K562 (cell line): ENCODE results near the gene STK32C. TPM values are rescaled to one million over a fixed set of nuclear protein-coding genes. Genes with fewer than 3 reads are reported as not detected.

Experiments used
- ADNP ChIP-seq: fragments of 200-800 bp; sonication (Bioruptor generic); IDR thresholded peaks from 2 replicates; pipeline ENCODE4 v1.6.1; 2016; ENCODE audit warnings: missing genetic modification characterization, missing compliant biosample characterization
- BMI1 ChIP-seq: fragments of 150-350 bp; IDR thresholded peaks from 2 replicates; pipeline ENCODE4 v1.6.1; 2014; ENCODE audit warnings: low read length
- CREB1 ChIP-seq, 2 experiments: sonication (generic) in 1 of 2; formaldehyde crosslinking in 1 of 2; IDR thresholded peaks; 2 replicates each; pipeline versions ENCODE4 v1.6.1 to v1.8.0; 2012 to 2022; ENCODE audit warnings: inconsistent platforms in 1 of 2, mild to moderate bottlenecking in 1 of 2, missing genetic modification reagents in 1 of 2, moderate library complexity in 1 of 2
- GABPA ChIP-seq: fragments of 200-800 bp; sonication (Bioruptor generic); conservative IDR thresholded peaks from 2 replicates; pipeline ENCODE4 v1.6.1; 2016; ENCODE audit warnings: low read depth, missing genetic modification characterization, missing compliant biosample characterization
- PRPF4 ChIP-seq: fragments of 200-400 bp; formaldehyde crosslinking; IDR thresholded peaks from one replicate; pipeline ENCODE4 v1.6.1; 2017; ENCODE audit warnings: low read length, low read depth, mild to moderate bottlenecking; ENCODE audit not compliant: insufficient read depth, poor library complexity, severe bottlenecking
- SIN3A ChIP-seq, 2 experiments: fragments of 150-350 bp in 1 of 2; IDR thresholded peaks; 2 replicates each; pipeline ENCODE4 v1.6.1; 2011 to 2016; ENCODE audit warnings: borderline replicate concordance in 2 of 2, low read depth in 2 of 2, low read length in 2 of 2, mild to moderate bottlenecking in 2 of 2, moderate library complexity in 2 of 2; ENCODE audit not compliant: control insufficient read depth in 1 of 2
- STAT5A ChIP-seq: IDR thresholded peaks from 2 replicates; pipeline ENCODE4 v1.6.1; 2012; ENCODE audit warnings: low read length, inconsistent platforms, borderline replicate concordance
- ZNF644 ChIP-seq: fragments of 200-800 bp; sonication (Bioruptor generic); IDR thresholded peaks from 2 replicates; pipeline ENCODE4 v1.6.1; 2016; ENCODE audit warnings: low read depth, missing genetic modification characterization, missing compliant biosample characterization
- polyA plus RNA-seq, 8 experiments: library from polyadenylated mRNA; depleted of rRNA in 4 of 8; stranded (reverse) in 5 of 8; unstranded in 3 of 8; fragments of >200 nt; fragmentation: Nextera tagmentation in 2 of 8; fragmentation: Illumina TruSeq in 1 of 8; extraction: Ambion mirVana in 2 of 8; extraction: Trizol in 1 of 8; gene quantifications; 2 replicates each; pipeline versions ENCODE4 v1.2.1 to v1.2.3, GENCODE V29; 2011 to 2014; ENCODE audit warnings: inconsistent platforms in 1 of 8, missing spikeins in 1 of 8
- total RNA-seq, 7 experiments: library from RNA; depleted of rRNA in 6 of 7; stranded (reverse); fragments of >200 nt in 6 of 7; fragmentation: Illumina TruSeq in 2 of 7; extraction: Trizol in 2 of 7; gene quantifications; 2 replicates each; pipeline versions ENCODE4 v1.2.1 to v1.2.3, GENCODE V29; 2011 to 2021; ENCODE audit warnings: low replicate concordance in 1 of 7
- TF ChIP-seq, protein P1 (sequence below), 2 experiments: IDR thresholded peaks in 1 of 2; conservative IDR thresholded peaks in 1 of 2; 2 replicates each; pipeline ENCODE4 v1.6.1; 2016; ENCODE audit warnings: low read depth in 2 of 2, mild to moderate bottlenecking in 1 of 2, missing compliant biosample characterization in 1 of 2, missing genetic modification characterization in 1 of 2, moderate library complexity in 1 of 2
- TF ChIP-seq, protein P2 (sequence below): fragments of 450-650 bp; IDR thresholded peaks from 2 replicates; pipeline ENCODE4 v1.6.1; 2016; ENCODE audit warnings: borderline replicate concordance
- TF ChIP-seq, protein P3 (sequence below): IDR thresholded peaks from 2 replicates; pipeline ENCODE4 v1.6.1; 2014; ENCODE audit warnings: antibody characterized with exemption
- TF ChIP-seq, protein P4 (sequence below): fragments of 450-650 bp; IDR thresholded peaks from 2 replicates; pipeline ENCODE4 v1.6.1; 2016; ENCODE audit warnings: mild to moderate bottlenecking

The STK32C gene
- total and polyA plus RNA-seq, 9 of the 15 experiments (the other 6 are each of a cell fraction or from before 2014, with no cell fraction given) = 1.5 to 20.9 (median 6.5) TPM

DNA sequence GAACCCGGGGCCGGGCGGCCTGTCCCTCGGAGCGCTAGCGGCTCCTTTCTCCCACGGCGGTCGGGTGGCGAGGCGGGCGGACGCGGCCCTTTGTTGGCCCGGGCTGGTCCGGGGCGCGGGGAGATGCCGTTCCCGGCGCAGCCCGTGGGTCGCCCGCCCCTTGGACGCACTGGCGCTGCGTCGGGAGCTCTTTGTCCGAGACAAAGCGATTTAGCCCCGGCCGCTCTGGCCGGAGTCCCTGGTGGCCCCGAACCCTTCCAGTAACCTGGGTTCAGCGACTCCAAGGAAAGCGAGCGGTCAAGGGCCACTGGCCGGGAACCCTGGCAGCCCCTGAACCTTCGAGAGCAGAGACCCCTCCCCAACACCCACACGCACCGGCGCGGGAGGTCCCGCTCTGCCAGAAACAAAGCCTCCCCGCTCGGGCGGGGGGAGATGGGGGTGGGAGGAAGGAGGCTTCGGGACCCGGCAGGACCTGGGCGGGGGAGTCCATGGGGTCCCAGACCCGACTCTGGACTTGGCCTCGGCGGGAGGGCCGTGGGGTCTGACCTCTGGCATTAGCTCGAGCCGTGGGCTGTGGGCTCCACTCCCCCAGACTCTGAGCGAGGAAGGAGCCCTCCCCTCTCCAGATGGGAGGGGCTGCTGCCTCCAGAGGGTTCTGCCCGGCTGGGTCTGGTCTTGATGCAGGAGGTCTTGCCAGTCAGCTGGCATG lies 120.2 kb downstream of the STK32C start (continued):
- TF ChIP-seq, protein P1, sequence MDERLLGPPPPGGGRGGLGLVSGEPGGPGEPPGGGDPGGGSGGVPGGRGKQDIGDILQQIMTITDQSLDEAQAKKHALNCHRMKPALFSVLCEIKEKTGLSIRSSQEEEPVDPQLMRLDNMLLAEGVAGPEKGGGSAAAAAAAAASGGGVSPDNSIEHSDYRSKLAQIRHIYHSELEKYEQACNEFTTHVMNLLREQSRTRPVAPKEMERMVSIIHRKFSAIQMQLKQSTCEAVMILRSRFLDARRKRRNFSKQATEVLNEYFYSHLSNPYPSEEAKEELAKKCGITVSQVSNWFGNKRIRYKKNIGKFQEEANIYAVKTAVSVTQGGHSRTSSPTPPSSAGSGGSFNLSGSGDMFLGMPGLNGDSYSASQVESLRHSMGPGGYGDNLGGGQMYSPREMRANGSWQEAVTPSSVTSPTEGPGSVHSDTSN (CRISPR knock-in tag; IDR thresholded peaks at IDR 0.05; ENCODE audit: low read depth) = no peak
- TF ChIP-seq, protein P1 (tag; conservative IDR thresholded peaks at IDR 0.05; ENCODE audit: low read depth) = no peak
- TF ChIP-seq STAT5A (no peak), GABPA (tag) (no peak), BMI1 (no peak), SIN3A (IDR thresholded peaks at IDR 0.05; ENCODE audit: borderline replicate concordance in 2 of 2, control insufficient read depth in 1 of 2, low read depth in 2 of 2, low read length in 2 of 2) (no peak), CREB1 (IDR thresholded peaks at IDR 0.05) (no peak), CREB1 (CRISPR knock-in tag; IDR thresholded peaks at IDR 0.05) (no peak), PRPF4 (no peak), ADNP (tag) (no peak), ZNF644 (tag) (no peak)
- TF ChIP-seq, protein P2, sequence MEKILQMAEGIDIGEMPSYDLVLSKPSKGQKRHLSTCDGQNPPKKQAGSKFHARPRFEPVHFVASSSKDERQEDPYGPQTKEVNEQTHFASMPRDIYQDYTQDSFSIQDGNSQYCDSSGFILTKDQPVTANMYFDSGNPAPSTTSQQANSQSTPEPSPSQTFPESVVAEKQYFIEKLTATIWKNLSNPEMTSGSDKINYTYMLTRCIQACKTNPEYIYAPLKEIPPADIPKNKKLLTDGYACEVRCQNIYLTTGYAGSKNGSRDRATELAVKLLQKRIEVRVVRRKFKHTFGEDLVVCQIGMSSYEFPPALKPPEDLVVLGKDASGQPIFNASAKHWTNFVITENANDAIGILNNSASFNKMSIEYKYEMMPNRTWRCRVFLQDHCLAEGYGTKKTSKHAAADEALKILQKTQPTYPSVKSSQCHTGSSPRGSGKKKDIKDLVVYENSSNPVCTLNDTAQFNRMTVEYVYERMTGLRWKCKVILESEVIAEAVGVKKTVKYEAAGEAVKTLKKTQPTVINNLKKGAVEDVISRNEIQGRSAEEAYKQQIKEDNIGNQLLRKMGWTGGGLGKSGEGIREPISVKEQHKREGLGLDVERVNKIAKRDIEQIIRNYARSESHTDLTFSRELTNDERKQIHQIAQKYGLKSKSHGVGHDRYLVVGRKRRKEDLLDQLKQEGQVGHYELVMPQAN = no peak
- TF ChIP-seq, protein P3, sequence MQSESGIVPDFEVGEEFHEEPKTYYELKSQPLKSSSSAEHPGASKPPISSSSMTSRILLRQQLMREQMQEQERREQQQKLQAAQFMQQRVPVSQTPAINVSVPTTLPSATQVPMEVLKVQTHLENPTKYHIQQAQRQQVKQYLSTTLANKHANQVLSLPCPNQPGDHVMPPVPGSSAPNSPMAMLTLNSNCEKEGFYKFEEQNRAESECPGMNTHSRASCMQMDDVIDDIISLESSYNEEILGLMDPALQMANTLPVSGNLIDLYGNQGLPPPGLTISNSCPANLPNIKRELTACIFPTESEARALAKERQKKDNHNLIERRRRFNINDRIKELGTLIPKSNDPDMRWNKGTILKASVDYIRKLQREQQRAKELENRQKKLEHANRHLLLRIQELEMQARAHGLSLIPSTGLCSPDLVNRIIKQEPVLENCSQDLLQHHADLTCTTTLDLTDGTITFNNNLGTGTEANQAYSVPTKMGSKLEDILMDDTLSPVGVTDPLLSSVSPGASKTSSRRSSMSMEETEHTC = no peak
- TF ChIP-seq, protein P4, sequence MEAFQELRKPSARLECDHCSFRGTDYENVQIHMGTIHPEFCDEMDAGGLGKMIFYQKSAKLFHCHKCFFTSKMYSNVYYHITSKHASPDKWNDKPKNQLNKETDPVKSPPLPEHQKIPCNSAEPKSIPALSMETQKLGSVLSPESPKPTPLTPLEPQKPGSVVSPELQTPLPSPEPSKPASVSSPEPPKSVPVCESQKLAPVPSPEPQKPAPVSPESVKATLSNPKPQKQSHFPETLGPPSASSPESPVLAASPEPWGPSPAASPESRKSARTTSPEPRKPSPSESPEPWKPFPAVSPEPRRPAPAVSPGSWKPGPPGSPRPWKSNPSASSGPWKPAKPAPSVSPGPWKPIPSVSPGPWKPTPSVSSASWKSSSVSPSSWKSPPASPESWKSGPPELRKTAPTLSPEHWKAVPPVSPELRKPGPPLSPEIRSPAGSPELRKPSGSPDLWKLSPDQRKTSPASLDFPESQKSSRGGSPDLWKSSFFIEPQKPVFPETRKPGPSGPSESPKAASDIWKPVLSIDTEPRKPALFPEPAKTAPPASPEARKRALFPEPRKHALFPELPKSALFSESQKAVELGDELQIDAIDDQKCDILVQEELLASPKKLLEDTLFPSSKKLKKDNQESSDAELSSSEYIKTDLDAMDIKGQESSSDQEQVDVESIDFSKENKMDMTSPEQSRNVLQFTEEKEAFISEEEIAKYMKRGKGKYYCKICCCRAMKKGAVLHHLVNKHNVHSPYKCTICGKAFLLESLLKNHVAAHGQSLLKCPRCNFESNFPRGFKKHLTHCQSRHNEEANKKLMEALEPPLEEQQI = no peak
